Omental fat pad (tissue), 4 donors: ENCODE results near the gene SRD5A3. TPM values are rescaled to one million over a fixed set of nuclear protein-coding genes. Genes with fewer than 3 reads are reported as not detected.
"Not testable (repeated sequence)": the region's sequence is repeated elsewhere in the genome, so short reads cannot be mapped to it uniquely, and the experiment has no call there.

Source experiments
- ATAC-seq: fragments of 150-250 bp; one replicate; pipeline ENCODE4 v1.9.1; 2016; ENCODE audit warnings: mild to moderate bottlenecking, moderate library complexity; ENCODE audit not compliant: low FRiP score
- DNase-seq: peaks from one replicate; pipeline ENCODE4 v3.0.0-alpha.2; 2019; ENCODE audit warnings: low spot score
- CTCF ChIP-seq, 3 donors: fragments of 450-650 bp; IDR thresholded peaks; one replicate each; pipeline ENCODE4 v1.5.1; 2016 to 2017; ENCODE audit warnings: antibody characterized with exemption in 3 of 3, mild to moderate bottlenecking in 3 of 3, moderate library complexity in 2 of 3
- total RNA-seq, 4 donors: library from RNA; depleted of rRNA; stranded (reverse); fragments of >200 nt; gene quantifications; one replicate each; pipeline ENCODE4 v1.1.0, GENCODE V29; 2016

SRD5A3 gene
- total RNA-seq, 4 donors from 2014 or later = 8.0 to 15.9 (median 9.9) TPM

DNA sequence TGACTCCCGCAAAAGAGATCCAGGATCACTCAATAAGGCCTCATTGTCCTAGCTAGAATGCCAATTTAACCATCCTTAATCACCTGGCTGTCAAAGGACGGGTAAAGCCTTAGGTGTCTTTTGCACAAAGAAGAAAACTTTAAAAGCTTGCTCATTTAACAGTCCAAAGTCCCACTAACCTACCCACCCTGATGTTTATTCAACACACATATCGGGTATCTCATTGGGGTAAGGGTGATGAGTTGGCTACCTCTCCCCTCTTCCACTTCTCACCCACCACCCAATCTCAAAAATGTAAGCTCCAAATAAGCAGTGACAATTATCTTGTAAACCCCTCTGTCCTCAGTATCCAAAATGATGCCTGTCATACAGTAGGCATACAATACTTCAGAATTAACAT is 988 bp upstream of the SRD5A3 start:
- ATAC-seq = no peak
- DNase-seq = no peak
- TF ChIP-seq CTCF (IDR thresholded peaks at IDR 0.05) = no peak

GRCh38 chr4:55346851-55347255 is 811 bp downstream of the SRD5A3 start:
- DNase-seq (no peak), ATAC-seq (peak; percentile 22)
- TF ChIP-seq CTCF (IDR thresholded peaks at IDR 0.05) = no peak

DNA sequence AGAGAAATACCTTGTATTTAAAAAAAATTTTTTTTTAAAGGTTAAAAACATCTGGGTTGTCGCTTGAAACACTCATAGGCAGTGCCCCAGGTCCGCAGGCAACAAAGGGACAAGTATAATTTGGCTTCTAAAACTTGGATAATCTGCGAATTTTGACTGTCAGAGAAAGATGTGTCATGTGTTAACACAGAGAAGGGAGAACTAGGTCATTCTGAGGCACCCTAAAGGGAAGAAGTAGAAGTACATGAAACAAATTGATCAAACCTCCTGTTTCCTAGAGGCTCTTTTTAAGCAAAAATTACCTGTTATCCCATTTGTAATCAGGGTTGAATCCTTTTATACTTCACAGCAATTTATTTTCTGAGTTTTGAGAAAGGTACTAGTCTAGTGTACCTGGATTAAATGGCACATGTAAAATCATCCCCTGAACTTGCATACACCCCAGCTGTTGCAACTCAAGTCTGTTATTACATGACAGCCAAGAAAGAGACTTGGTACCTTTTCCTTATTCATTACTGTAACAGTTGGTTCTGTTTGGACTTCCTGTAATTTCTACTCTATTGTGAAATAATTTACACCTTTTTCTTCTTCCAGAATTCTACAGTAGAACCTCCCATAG is 1.7 kb downstream of the SRD5A3 start:
- no peak for DNase-seq
- no peak for TF ChIP-seq CTCF (IDR thresholded peaks at IDR 0.05)
- no peak for ATAC-seq

- ATAC-seq (no peak), DNase-seq (no peak)
- TF ChIP-seq CTCF (IDR thresholded peaks at IDR 0.05) = no peak
These were observed 2.4 kb downstream of the SRD5A3 start for GRCh38 chr4:55348466-55348865.

DNA sequence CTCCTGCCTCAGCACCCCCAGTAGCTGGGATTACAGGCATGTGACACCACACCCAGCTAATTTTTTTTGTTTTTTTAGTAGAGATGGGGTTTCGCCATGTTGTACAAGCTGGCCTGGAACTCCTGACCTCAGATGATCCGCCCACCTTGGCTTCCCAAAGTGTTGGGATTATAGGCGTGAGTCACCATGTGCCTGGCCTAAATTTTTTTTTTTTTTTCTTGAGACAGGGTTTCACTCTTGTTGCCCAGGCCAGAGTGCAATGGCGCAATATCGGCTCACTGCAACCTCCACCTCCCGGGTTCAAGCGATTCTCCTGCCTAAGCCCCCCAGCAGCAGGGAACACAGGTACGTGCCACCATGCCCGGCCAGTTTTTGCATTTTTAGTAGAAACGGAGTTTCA is 4.8 kb downstream of the SRD5A3 start:
- not testable (repeated sequence) for ATAC-seq, DNase-seq

GRCh38 chr4:55351824-55352223 is 5.8 kb downstream of the SRD5A3 start:
- peak; percentile 32 for ATAC-seq
- DNase-seq = no peak
- TF ChIP-seq CTCF (IDR thresholded peaks at IDR 0.05) = no peak

DNA sequence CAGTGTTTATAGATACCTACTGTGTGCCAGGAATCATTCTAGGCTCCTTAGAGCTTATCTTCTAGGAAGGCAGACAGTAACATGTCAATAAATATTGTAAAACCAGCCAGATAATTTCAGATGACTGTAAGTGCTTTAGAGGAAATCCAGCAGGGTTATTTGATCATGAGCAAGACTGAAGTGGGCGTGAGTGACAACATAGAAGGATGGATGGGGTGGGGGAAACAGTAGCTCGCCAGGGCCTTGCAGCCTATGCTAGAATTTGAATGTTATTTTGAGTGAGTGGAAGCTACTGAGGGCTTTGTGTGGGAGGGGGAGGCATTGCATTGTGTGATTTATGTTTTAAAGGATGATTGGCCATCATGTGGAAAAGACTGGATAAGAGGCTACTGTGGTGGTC is 6.7 kb downstream of the SRD5A3 start:
- no peak for ATAC-seq
- TF ChIP-seq CTCF (IDR thresholded peaks at IDR 0.05) = no peak
- DNase-seq = no peak

- ATAC-seq = not testable (repeated sequence)
These were observed 7.2 kb downstream of the SRD5A3 start for GRCh38 chr4:55353228-55353747.

More at GRCh38 chr4:55353228-55353747, 7.2 kb downstream of the SRD5A3 start:
- not testable (repeated sequence) for DNase-seq
